Measurements from ENCODE around the gene A3GALT2. TPM values are rescaled to one million over a fixed set of nuclear protein-coding genes. Genes with fewer than 3 reads are reported as not detected.

The A3GALT2 gene
- polyA plus RNA-seq, 2 of the 4 experiments (the other 2 are of a cell fraction), result not detected

DNA sequence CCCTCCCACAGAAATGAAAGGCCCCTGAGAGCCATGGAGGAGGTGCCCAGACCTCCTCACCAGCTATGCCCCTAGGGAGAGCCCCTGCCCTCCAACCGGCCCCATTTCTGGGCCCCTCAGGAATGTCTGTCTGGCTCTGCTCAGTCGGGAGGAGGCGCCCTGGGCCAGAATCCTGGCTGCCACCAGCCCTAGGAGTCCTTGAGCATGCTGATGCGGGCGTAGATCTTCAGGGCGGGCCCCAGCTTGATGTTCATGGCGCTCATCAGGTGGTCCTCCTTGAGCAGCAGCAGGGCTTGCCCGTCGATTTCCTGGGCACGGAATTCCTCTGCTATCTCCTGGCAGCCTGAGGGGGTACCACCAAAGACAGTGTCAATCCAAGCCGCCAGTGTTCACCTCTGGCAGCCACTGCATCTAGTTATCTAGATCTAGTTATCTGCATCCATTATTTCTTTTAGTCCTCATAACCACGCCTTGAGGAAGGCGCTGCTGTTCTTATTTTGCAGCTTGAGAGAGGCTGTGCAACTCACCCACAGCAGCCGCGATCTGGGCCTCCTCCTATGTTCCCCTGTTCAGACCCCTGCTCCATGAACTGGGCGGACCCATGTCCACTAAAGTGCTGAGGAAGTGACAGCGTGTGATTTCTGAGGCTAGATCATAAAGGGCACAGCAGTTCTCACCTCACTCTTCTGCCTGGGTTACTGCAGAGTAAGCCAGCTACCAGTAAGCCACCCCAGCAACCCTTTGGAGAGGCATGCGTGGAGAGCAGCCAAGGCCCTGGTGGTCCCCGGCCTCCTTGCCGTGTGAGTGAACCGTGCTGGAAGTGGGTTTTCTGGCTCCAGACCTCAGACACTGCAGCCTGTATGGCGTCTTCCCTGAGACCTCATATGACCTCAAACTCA, 4.0 kb upstream of the A3GALT2 start (continued):
- TF ChIP-seq HOXA7 (CRISPR knock-in tag; IDR thresholded peaks at IDR 0.05) (no peak), POLR2AphosphoS2 (conservative IDR thresholded peaks at IDR 0.05; ENCODE audit: low read length) (no peak), ZC3H11A (IDR thresholded peaks at IDR 0.05) (no peak), CHD2 (IDR thresholded peaks at IDR 0.05; ENCODE audit: low read length, partially characterized antibody) (no peak)
- TF ChIP-seq, protein P1, sequence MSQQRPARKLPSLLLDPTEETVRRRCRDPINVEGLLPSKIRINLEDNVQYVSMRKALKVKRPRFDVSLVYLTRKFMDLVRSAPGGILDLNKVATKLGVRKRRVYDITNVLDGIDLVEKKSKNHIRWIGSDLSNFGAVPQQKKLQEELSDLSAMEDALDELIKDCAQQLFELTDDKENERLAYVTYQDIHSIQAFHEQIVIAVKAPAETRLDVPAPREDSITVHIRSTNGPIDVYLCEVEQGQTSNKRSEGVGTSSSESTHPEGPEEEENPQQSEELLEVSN (IDR thresholded peaks at IDR 0.05; ENCODE audit: borderline replicate concordance, low read depth), result no peak

DNA sequence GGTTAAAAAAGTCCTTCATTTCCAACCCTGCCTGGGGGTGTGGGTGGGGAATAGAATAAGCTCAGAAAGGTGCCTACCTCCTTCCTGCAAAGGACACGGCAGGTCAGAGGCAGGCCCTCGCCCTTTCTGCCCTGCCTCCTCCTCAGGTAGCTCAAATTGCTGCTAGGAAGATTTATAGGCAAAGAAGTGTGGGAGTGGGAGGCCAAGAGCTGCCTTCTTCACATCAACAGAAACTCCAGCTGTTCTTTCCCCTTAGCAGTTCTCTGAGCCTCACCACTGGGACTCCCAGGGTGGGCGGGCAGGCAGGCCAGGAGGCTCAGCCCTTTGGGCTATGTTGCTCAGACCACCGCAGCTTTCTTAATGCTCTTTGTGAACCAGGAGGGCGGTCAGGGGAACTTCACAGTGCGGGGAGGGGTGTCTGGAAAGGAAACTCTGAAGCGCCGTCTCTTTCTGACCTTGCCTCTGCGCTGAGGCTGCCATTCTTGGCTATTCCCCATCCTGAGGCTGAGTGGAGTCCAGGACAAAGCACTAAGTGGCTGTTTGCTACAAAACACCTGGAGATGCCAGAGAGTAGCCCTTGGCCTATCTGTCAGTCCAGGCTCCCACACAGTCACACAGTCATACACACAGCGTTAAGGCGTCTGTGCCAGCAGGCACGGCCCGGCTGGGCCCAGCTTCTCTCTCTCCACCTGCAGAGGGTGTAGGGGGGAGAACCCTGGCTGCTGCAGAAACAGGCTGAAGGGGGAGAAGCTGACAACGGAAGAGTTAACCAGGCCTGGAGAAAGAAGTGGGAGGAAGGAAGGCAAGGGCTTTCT, 3.0 kb upstream of the A3GALT2 start:
- ChIA-PET CTCF (interaction anchor here (1.2 to 1.8 kb wide), 4 partner anchors 18 to 45 kb away, joined by 3 to 5 read pairs (median 3); no protein-coding TSS in a partner anchor), POLR2A (no interaction called here)
- DNase-seq (ENCODE audit: low read depth in 1 of 2, low spot score in 1 of 2) (no peak), FAIRE-seq (no peak), ATAC-seq (no peak)
- 90% methylated on average over 14 of the region's 14 CpGs for WGBS (ENCODE audit: missing lambda C conversion rate)
- no peak overlapping the region for H3K4me2 ChIP-seq
- TF ChIP-seq, protein P1 (IDR thresholded peaks at IDR 0.05; ENCODE audit: borderline replicate concordance, low read depth), result no peak
- TF ChIP-seq EHF (CRISPR knock-in tag; IDR thresholded peaks at IDR 0.05) (no peak), PHF8 (IDR thresholded peaks at IDR 0.05; ENCODE audit: borderline replicate concordance, low read depth) (no peak), RCOR1 (IDR thresholded peaks at IDR 0.05; ENCODE audit: low read depth, low read length) (no peak), TP53 (CRISPR knock-in tag; IDR thresholded peaks at IDR 0.05) (no peak), POLR2A (IDR thresholded peaks at IDR 0.05; ENCODE audit: low read length) (no peak)
- TF ChIP-seq, protein P2, sequence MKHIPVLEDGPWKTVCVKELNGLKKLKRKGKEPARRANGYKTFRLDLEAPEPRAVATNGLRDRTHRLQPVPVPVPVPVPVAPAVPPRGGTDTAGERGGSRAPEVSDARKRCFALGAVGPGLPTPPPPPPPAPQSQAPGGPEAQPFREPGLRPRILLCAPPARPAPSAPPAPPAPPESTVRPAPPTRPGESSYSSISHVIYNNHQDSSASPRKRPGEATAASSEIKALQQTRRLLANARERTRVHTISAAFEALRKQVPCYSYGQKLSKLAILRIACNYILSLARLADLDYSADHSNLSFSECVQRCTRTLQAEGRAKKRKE (CRISPR knock-in tag; IDR thresholded peaks at IDR 0.05; ENCODE audit: low read depth), result no peak
- H3K27ac ChIP-seq, result no peak overlapping the region
- no peak overlapping the region for H3K4me3 ChIP-seq
- no peaks in the 10 kb centered on the region for H3K4me1 ChIP-seq
- no peaks in the 10 kb centered on the region for H3K9me3 ChIP-seq

DNA sequence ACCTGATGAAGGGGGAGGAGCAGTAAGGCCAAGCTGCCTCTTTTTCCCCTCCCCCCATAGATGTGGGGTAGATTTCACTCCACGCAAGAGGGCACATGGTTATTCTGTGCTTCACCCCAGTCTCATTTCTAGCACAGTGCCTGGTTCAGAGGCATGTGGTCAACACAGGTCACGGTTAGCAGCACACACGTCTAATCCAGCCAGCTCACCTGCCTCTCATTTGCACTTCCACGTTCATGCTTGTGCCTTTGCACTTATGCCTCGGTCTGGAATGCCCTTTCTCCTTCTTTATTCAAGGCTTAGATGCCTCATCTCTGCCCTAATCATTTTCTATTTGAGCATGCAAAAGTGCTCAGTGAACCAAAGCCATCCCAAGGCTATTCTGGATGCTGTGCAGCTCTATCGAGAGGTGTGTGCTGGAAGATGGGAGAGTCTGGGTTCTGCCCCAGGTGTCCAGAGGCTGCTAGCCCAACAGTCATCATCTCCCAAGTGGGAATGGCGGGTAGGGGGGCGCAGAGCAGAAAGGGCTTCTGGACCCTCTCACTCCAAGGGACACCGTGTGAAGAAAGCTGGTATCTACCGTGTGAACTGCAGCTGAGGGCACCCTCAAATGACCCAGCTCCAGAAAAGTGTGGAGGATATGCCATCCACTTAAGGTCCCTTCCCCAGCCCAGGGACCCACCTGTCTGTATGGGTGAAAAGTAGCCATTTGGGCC, 2.1 kb upstream of the A3GALT2 start:
- POLR2A ChIA-PET, result no interaction called here
- WGBS (ENCODE audit: missing lambda C conversion rate), result 85% methylated on average over 10 of the region's 10 CpGs

More for the DNA sequence above, 2.1 kb upstream of the A3GALT2 start:
- Histone ChIP-seq H3K4me2 (no peak overlapping the region), H3K9me3 (no peaks in the 10 kb centered on the region), H3K27ac (no peak overlapping the region), H3K4me3 (no peak overlapping the region), H3K4me1 (no peaks in the 10 kb centered on the region)
- ATAC-seq, result no peak
- CTCF ChIA-PET, result interaction anchor here (1.2 to 1.8 kb wide), 3 partner anchors 19 to 46 kb away, joined by 3 read pairs; no protein-coding TSS in a partner anchor
- TF ChIP-seq POLR2A (IDR thresholded peaks at IDR 0.05; ENCODE audit: low read length) (no peak), CHD2 (IDR thresholded peaks at IDR 0.05; ENCODE audit: low read length, partially characterized antibody) (no peak), TFCP2L1 (CRISPR knock-in tag; IDR thresholded peaks at IDR 0.05) (no peak), CBX8 (IDR thresholded peaks at IDR 0.05) (no peak), CEBPB (IDR thresholded peaks at IDR 0.05) (no peak), MYC (IDR thresholded peaks at IDR 0.05; ENCODE audit: borderline replicate concordance, low read length) (no peak), HOXA7 (CRISPR knock-in tag; IDR thresholded peaks at IDR 0.05) (no peak), TP53 (CRISPR knock-in tag; IDR thresholded peaks at IDR 0.05) (no peak), ESRRA (IDR thresholded peaks at IDR 0.05; ENCODE audit: borderline replicate concordance, low read length) (no peak), KDM1A (IDR thresholded peaks at IDR 0.05; ENCODE audit: low read depth) (no peak)
- TF ChIP-seq, protein P3, sequence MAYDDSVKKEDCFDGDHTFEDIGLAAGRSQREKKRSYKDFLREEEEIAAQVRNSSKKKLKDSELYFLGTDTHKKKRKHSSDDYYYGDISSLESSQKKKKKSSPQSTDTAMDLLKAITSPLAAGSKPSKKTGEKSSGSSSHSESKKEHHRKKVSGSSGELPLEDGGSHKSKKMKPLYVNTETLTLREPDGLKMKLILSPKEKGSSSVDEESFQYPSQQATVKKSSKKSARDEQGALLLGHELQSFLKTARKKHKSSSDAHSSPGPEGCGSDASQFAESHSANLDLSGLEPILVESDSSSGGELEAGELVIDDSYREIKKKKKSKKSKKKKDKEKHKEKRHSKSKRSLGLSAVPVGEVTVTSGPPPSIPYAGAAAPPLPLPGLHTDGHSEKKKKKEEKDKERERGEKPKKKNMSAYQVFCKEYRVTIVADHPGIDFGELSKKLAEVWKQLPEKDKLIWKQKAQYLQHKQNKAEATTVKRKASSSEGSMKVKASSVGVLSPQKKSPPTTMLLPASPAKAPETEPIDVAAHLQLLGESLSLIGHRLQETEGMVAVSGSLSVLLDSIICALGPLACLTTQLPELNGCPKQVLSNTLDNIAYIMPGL (CRISPR knock-in tag; IDR thresholded peaks at IDR 0.05; ENCODE audit: borderline replicate concordance), result no peak
- TF ChIP-seq, protein P2 (CRISPR knock-in tag; IDR thresholded peaks at IDR 0.05; ENCODE audit: low read depth), result no peak
- no peak for DNase-seq (ENCODE audit: low read depth in 1 of 2, low spot score in 1 of 2)
- no peak for FAIRE-seq

Measured in A549 (cell line).